GM19438 (cell line): ENCODE data around the gene GALNT5.
"Not testable (repeated sequence)": the region's sequence is repeated elsewhere in the genome, so short reads cannot be mapped to it uniquely, and the experiment has no call there.

Source experiments
- ATAC-seq: cut with Tn5 transposase; IDR thresholded peaks from one replicate; pipeline ENCODE4 v1.9.1; 2021; ENCODE audit warnings: low read depth; ENCODE audit not compliant: unreplicated experiment

GALNT5 gene

DNA sequence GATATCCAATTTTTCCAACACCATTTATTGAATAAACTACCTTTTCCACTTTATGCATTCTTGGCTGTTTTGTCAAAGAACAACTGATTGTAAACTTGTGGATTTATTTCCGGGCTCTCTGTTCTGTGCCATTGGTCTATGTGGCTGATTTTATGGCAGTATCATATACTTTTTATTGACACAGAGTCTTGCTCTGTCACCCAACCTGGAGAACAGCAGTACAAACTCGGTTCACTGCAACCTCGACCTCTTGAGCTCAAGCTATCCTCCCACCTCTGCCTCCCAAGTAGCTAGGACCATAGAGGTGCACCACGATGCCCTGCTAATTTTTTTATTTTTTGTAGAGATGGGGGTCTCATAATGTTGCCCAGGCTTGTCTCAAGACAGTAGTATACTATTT is 6.7 kb upstream of the GALNT5 start:
- ATAC-seq: no peak

DNA sequence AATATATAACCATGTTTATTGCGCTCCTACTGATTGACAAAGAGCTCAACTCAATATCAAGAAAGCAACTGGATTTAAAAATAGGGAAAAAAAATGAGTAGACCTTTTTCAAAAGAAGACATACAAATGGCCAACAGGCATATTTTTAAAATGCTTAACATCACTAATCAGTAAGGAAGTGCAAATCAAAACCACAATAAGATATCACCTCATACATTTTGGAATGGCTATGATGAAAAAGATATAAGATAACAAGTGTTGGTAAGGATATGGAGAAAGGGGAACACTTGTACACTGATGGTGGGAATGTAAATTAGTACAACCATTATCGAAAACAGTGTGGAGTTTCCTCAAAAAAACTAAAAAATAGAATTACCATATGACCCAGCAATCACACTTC is 5.6 kb upstream of the GALNT5 start:
- ATAC-seq: no peak

DNA sequence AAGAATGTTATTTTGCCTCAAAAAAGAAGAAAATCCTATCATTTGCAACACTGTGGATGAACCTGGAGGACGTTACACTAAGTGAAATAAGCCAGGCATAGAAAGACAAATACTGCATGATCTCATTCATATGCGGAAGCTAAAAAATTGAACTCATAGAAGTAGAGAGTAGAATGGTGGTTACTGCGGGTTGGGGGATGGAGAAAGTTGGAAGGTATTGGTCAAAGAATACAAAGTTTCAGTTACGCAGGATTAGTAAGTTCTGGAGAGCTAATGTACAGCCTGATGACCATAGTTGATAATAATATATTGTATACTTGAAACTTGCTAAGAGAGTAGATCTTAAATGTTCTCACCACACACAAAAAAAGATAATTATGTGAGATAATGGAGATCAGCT is 5.0 kb upstream of the GALNT5 start:
- ATAC-seq: no peak

GRCh38 chr2:157254041-157254440 is 3.5 kb upstream of the GALNT5 start:
- ATAC-seq: no peak

DNA sequence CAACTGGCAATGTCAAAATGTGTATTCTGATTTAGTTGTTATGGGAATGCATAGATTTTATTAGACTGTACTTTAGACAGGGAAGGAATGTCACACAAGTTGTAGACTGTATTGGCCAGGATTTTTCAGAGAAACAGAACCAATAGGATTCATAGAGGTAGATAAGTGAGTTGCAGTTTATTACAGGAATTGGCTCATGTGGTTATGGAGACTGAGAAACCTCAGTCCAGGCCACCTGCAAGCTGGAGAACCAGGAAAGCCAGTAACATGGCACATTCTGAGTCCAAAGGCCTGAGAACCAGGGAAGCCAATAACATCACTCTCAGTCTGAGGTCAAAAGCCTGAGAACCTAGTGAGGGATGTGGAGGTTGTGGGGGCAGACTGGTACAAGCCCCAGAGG is 1.8 kb upstream of the GALNT5 start:
- ATAC-seq: no peak

- ATAC-seq: peak; percentile 93
Measured at GRCh38 chr2:157256626-157257025, 879 bp upstream of the GALNT5 start.

GRCh38 chr2:157258520-157259326 is 1.2 kb downstream of the GALNT5 start:
- ATAC-seq: no peak

GRCh38 chr2:157259386-157259785 is 1.9 kb downstream of the GALNT5 start:
- no peak for ATAC-seq

GRCh38 chr2:157259960-157260359 is 2.5 kb downstream of the GALNT5 start:
- ATAC-seq: no peak

GRCh38 chr2:157260533-157261198 is 3.2 kb downstream of the GALNT5 start:
- no peak for ATAC-seq

- no peak for ATAC-seq
Measured at GRCh38 chr2:157261199-157261782, 3.8 kb downstream of the GALNT5 start.

GRCh38 chr2:157262248-157262647 is 4.7 kb downstream of the GALNT5 start:
- no peak for ATAC-seq

DNA sequence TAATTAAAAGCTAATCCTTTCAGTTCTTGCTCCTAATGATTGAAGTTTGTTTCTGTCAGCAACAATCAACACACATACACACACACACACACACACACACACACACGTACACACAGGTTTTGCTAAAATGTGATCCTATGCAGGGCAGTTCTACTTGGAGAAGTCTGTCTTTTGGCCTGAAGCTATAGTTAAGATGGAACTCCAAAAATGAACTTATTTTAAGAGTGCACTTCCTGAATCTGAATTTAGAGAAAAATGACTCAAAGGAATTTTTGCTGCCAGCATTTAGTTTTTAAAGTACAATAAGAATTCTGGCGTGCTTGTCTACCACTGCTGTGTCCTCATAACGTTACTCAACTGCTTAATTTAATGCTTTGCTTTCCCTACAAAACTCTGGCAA is 6.6 kb downstream of the GALNT5 start:
- ATAC-seq: no peak

DNA sequence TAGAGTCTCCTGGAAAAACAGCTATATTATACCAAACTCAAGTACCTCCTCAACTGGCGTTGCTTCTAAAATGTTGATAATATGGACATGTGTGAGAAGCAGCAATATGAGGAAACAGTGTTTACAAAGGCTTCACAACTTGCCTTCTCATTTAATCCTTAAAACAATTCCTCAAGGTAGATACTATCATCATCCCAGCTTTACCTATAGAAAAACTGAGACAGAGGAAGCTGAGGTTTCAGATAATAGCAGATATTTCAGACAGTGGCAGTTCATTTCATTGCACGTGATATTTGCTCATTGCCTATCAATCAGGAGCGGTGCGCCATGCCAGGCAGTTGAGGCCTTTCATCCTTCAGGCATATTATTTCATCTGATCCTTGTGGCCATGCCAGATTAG is 8.3 kb downstream of the GALNT5 start:
- ATAC-seq: no peak

- ATAC-seq: no peak
Measured at GRCh38 chr2:157267476-157267875, 10.0 kb downstream of the GALNT5 start.

GRCh38 chr2:157269060-157269459 is 11.6 kb downstream of the GALNT5 start:
- no peak for ATAC-seq

DNA sequence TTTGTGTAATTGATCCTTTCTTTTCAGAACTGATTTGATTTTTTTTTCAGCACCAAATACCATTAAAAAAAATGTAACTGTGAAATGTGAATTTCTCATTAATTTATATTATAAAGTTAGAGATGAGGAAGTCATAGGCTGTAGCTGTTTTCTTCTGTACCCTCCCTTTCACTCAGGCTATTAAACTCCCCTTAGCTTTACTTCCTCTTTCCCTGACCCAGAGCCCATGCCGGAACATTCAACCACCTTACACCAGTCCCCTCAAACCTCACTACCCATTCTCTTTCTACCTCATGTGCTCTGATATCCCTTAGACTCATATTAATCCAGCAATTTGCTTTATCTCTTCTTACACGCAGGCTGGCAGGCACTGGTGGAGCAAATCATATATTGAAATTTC is 12.4 kb downstream of the GALNT5 start:
- no peak for ATAC-seq

GRCh38 chr2:157271590-157272203 is 14.2 kb downstream of the GALNT5 start:
- ATAC-seq: no peak

GRCh38 chr2:157279311-157279710 is 21.8 kb downstream of the GALNT5 start:
- ATAC-seq: not testable (repeated sequence)

DNA sequence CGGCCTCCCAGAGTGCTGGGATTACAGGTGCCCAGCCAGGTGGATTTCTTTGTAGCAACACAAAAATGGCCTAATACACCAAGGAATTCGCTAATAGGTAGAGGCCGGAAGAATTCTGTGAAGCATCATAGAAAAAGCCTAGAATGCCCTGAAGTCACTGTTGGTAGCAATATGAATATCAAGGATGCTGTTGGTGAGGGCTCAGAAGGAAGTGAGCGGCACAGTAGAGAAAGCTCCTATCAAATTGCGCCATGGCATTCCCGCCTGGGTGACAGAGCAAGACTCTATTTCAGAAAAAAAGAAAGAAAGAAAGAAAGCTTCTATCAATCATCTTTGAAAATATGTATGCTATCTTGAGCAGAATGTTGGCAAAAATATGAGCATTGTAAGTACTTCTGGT is 23.8 kb downstream of the GALNT5 start:
- no peak for ATAC-seq

DNA sequence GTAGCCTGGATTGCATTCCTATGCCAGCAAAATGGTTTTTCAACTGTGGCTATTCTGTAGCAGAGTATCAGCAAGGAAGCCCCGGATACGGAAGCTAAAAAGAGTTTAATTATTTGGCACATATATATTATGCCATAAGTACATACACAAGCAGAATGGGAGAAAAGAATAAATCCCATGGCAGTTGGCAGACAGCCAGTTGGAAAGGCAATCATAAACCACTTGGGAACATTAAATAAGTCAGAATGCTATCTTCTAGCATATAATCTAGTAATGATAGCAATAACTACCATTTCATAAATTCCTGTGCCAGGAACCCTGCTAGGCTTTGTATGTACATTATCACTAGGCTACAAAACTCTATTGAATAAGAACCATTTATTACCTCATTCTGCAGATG is 26.0 kb downstream of the GALNT5 start:
- no peak for ATAC-seq
